GM23338 (cell line): Measurements from ENCODE around the gene GRM8. TPM values are rescaled to one million over a fixed set of nuclear protein-coding genes. Genes with fewer than 3 reads are reported as not detected.
A peak's percentile ranks its signal among the peaks of the same experiment; 100 is the strongest.

Experiments used
- ATAC-seq: fragments of 200-7000 bp; cut with Tn5 transposase; 3 replicates; pipeline ENCODE4 v1.9.1; 2020
- DNase-seq: peaks from one replicate; pipeline ENCODE4 v3.0.0-alpha.2; 2015; ENCODE audit warnings: low spot score
- H2AFZ ChIP-seq: fragments of 200-600 bp; sonication (generic); 2 replicates; pipeline ENCODE4 v1.8.0; 2016; ENCODE audit warnings: antibody characterized with exemption, mild to moderate bottlenecking, moderate library complexity
- H3F3A ChIP-seq: fragments of 200-600 bp; sonication (generic); replicated peaks from 2 replicates; pipeline ENCODE4 v1.8.0; 2017; ENCODE audit warnings: antibody characterized with exemption, mixed run types, low read depth
- H3K27ac ChIP-seq: fragments of 200-600 bp; sonication (generic); 2 replicates; pipeline ENCODE4 v1.6.1; 2016; ENCODE audit warnings: low read depth
- H3K27me3 ChIP-seq: fragments of 200-600 bp; sonication (generic); 2 replicates; pipeline ENCODE4 v1.8.0; 2016; ENCODE audit warnings: mild to moderate bottlenecking, mixed run types, moderate library complexity; ENCODE audit not compliant: insufficient read depth
- H3K36me3 ChIP-seq: fragments of 200-600 bp; sonication (generic); 2 replicates; pipeline ENCODE4 v1.8.0; 2016; ENCODE audit warnings: mild to moderate bottlenecking; ENCODE audit not compliant: insufficient read depth
- H3K4me1 ChIP-seq: fragments of 200-600 bp; sonication (generic); 2 replicates; pipeline ENCODE4 v1.8.0; 2016; ENCODE audit warnings: mild to moderate bottlenecking, moderate library complexity; ENCODE audit not compliant: insufficient read depth
- H3K4me2 ChIP-seq: fragments of 200-600 bp; sonication (generic); 2 replicates; pipeline ENCODE4 v1.7.1; 2017; ENCODE audit warnings: mixed run types
- H3K4me3 ChIP-seq: fragments of 200-600 bp; sonication (generic); 2 replicates; pipeline ENCODE4 v1.6.1; 2016; ENCODE audit warnings: mixed run types
- H3K79me2 ChIP-seq: fragments of 200-600 bp; sonication (generic); replicated peaks from 2 replicates; pipeline ENCODE4 v1.8.0; 2017; ENCODE audit warnings: mild to moderate bottlenecking; ENCODE audit not compliant: insufficient read depth
- H3K9me2 ChIP-seq: fragments of 200-600 bp; sonication (generic); 2 replicates; pipeline ENCODE4 v1.8.0; 2017; ENCODE audit not compliant: insufficient read depth
- H4K20me1 ChIP-seq: fragments of 200-600 bp; sonication (generic); replicated peaks from 2 replicates; pipeline ENCODE4 v1.8.0; 2017; ENCODE audit warnings: mild to moderate bottlenecking; ENCODE audit not compliant: insufficient read depth
- H3K27ac Mint-ChIP-seq: 2 replicates; pipeline ENCODE4 v1.8.0; 2020; ENCODE audit warnings: inconsistent platforms, mild to moderate bottlenecking, moderate library complexity, mixed read lengths
- H3K27me3 Mint-ChIP-seq: 3 replicates; pipeline ENCODE4 v1.8.0; 2022; ENCODE audit warnings: low read depth, mild to moderate bottlenecking, moderate library complexity, mixed read lengths, inconsistent platforms; ENCODE audit not compliant: insufficient read depth, poor library complexity
- H3K36me3 Mint-ChIP-seq: 3 replicates; pipeline ENCODE4 v1.8.0; 2021; ENCODE audit warnings: low read depth, mild to moderate bottlenecking, inconsistent platforms, moderate library complexity, mixed read lengths
- H3K4me1 Mint-ChIP-seq: 3 replicates; pipeline ENCODE4 v1.8.0; 2020; ENCODE audit warnings: mild to moderate bottlenecking, inconsistent platforms, mixed read lengths
- H3K4me3 Mint-ChIP-seq: 3 replicates; pipeline ENCODE4 v1.8.0; 2021; ENCODE audit warnings: moderate library complexity, mild to moderate bottlenecking, inconsistent platforms, mixed read lengths
- H3K9me3 Mint-ChIP-seq: 3 replicates; pipeline ENCODE4 v1.8.0; 2020; ENCODE audit warnings: moderate library complexity, mild to moderate bottlenecking, inconsistent platforms, mixed read lengths
- CREB1 ChIP-seq: fragments of 250-450 bp; sonication (Bioruptor Pico); IDR thresholded peaks from 2 replicates; pipeline ENCODE4 v1.5.0; 2020; ENCODE audit warnings: low read depth, mild to moderate bottlenecking, moderate library complexity
- EZH2phosphoT487 ChIP-seq: fragments of 200-600 bp; sonication (generic); IDR thresholded peaks from one replicate; pipeline ENCODE4 v1.8.1; 2018; ENCODE audit warnings: antibody characterized with exemption; ENCODE audit not compliant: unreplicated experiment
- JUNB ChIP-seq: IDR thresholded peaks from one replicate; pipeline ENCODE4 v1.6.1; 2016; ENCODE audit warnings: antibody characterized with exemption; ENCODE audit not compliant: unreplicated experiment
- NANOG ChIP-seq: IDR thresholded peaks from 2 replicates; pipeline ENCODE4 v1.6.1; 2016; ENCODE audit warnings: antibody characterized with exemption, borderline replicate concordance
- POLR2AphosphoS5 ChIP-seq: IDR thresholded peaks from 2 replicates; pipeline ENCODE4 v1.6.1; 2016; ENCODE audit warnings: antibody characterized with exemption, low read depth
- STAT1 ChIP-seq: IDR thresholded peaks from one replicate; pipeline ENCODE4 v1.6.1; 2016; ENCODE audit warnings: antibody characterized with exemption; ENCODE audit not compliant: unreplicated experiment
- ZNF114 ChIP-seq: fragments of 250-450 bp; sonication (Bioruptor Pico); IDR thresholded peaks from 2 replicates; pipeline ENCODE4 v1.5.0; 2020; ENCODE audit warnings: mild to moderate bottlenecking, moderate library complexity
- ZNF331 ChIP-seq: fragments of 250-450 bp; sonication (Bioruptor Pico); IDR thresholded peaks from 2 replicates; pipeline ENCODE4 v1.5.0; 2020; ENCODE audit warnings: low read depth, mild to moderate bottlenecking, moderate library complexity
- polyA plus RNA-seq: library from polyadenylated mRNA; unstranded; fragments of >200 nt; fragmentation: Nextera tagmentation; extraction: Ambion mirVana; gene quantifications from 2 replicates; pipeline ENCODE4 v1.2.1, GENCODE V29; 2016
- total RNA-seq: library from RNA; depleted of rRNA; stranded (reverse); fragments of >200 nt; shearing (Covaris generic); gene quantifications from 2 replicates; pipeline ENCODE4 v1.2.3, GENCODE V29; 2014
- TF ChIP-seq, protein P1 (sequence below), 2 experiments: fragments of 200-600 bp in 1 of 2; sonication (generic) in 1 of 2; conservative IDR thresholded peaks; 2 replicates each; pipeline versions ENCODE4 v1.5.1 to v1.6.1; 2016 to 2017; ENCODE audit warnings: antibody characterized with exemption in 2 of 2, low read depth in 2 of 2, mild to moderate bottlenecking in 2 of 2, moderate library complexity in 1 of 2
- TF ChIP-seq, protein P2 (sequence below): fragments of 250-450 bp; sonication (Bioruptor Pico); IDR thresholded peaks from 2 replicates; pipeline ENCODE4 v1.5.0; 2020; ENCODE audit warnings: mild to moderate bottlenecking, moderate library complexity
- TF ChIP-seq, protein P3 (sequence below): IDR thresholded peaks from 2 replicates; pipeline ENCODE4 v1.6.1; 2016; ENCODE audit warnings: antibody characterized with exemption

The GRM8 gene
- total and polyA plus RNA-seq, 2 experiments from 2014 or later: 1.9 to 6.6 TPM

DNA sequence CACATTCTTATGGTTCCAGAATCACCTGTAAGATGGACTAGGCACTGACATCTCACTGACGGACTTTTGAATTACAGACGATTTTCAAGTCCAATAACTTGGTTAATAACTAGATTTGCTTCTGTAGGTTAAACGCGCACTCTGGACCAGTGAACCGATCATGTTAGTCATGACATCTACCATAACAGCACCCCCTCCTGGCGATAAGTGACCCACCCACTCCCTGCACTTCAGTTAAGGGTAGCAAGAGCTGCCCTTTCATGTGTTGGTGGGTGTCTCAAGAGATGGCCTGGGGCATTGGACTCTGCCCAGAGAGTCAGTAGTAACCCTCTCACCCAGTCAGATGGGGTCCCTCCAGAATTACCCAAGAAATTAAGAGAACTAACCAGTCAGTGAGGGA is 12.9 kb downstream of the GRM8 start:
- no peak overlapping the region for H3K4me3 Mint-ChIP-seq
- Histone ChIP-seq H3K9me2 (no peaks in the 10 kb centered on the region), H3K79me2 (no peaks in the 10 kb centered on the region), H3F3A (no peaks in the 10 kb centered on the region), H4K20me1 (no peaks in the 10 kb centered on the region), H2AFZ (no peak overlapping the region), H3K27ac (no peak overlapping the region), H3K4me1 (no peaks in the 10 kb centered on the region), H3K36me3 (no peaks in the 10 kb centered on the region), H3K27me3 (no peaks in the 10 kb centered on the region), H3K4me3 (no peak overlapping the region), H3K4me2 (no peak overlapping the region)
- no peaks in the 10 kb centered on the region for H3K9me3 Mint-ChIP-seq
- peaks cover 3% of the 10 kb centered on the region; the same call in 2 of the 3 replicates for H3K4me1 Mint-ChIP-seq
- DNase-seq (peak; percentile 65), ATAC-seq (peak; percentile 75)
- H3K27ac Mint-ChIP-seq: no peak overlapping the region
- H3K36me3 Mint-ChIP-seq: no peaks in the 10 kb centered on the region
- no peaks in the 10 kb centered on the region for H3K27me3 Mint-ChIP-seq
- TF ChIP-seq JUNB: no peak
- TF ChIP-seq STAT1: no peak
- TF ChIP-seq, protein P1, sequence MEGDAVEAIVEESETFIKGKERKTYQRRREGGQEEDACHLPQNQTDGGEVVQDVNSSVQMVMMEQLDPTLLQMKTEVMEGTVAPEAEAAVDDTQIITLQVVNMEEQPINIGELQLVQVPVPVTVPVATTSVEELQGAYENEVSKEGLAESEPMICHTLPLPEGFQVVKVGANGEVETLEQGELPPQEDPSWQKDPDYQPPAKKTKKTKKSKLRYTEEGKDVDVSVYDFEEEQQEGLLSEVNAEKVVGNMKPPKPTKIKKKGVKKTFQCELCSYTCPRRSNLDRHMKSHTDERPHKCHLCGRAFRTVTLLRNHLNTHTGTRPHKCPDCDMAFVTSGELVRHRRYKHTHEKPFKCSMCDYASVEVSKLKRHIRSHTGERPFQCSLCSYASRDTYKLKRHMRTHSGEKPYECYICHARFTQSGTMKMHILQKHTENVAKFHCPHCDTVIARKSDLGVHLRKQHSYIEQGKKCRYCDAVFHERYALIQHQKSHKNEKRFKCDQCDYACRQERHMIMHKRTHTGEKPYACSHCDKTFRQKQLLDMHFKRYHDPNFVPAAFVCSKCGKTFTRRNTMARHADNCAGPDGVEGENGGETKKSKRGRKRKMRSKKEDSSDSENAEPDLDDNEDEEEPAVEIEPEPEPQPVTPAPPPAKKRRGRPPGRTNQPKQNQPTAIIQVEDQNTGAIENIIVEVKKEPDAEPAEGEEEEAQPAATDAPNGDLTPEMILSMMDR (conservative IDR thresholded peaks at IDR 0.05; ENCODE audit: low read depth in 2 of 2): peak; percentile 71
- TF ChIP-seq ZNF114 (CRISPR knock-in tag): no peak

DNA sequence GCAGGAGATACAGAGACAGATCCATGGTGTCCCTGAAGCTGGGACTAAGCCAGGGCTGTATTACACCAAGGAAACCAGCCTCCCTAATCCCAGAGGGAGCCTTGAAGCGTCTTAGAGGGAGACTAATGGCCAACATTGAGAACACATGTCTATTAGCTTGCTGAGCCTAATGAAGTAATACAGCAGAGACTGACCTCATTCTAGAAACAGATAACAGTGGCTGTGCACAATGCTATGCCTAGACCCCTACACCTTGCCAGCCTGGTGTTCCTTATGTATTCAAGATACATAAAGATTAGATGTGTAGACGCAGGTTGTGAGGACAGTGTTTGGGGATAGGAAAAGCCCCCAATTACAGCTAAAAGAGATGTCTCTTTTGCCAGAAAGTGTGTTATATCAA is 19.1 kb downstream of the GRM8 start:
- no peak overlapping the region for H3K4me3 ChIP-seq
- no peak overlapping the region for H3K4me2 ChIP-seq
- ATAC-seq (no peak), DNase-seq (no peak)
- no peaks in the 10 kb centered on the region for H4K20me1 ChIP-seq
- no peaks in the 10 kb centered on the region; the same call in none of the 2 replicates for H3K4me1 ChIP-seq
- no peaks in the 10 kb centered on the region for H3K79me2 ChIP-seq
- H3K27me3 ChIP-seq: no peaks in the 10 kb centered on the region
- no peaks in the 10 kb centered on the region for H3K9me3 Mint-ChIP-seq
- H3K4me3 Mint-ChIP-seq: no peak overlapping the region
- no peaks in the 10 kb centered on the region for H3K9me2 ChIP-seq
- no peaks in the 10 kb centered on the region for H3K36me3 ChIP-seq
- no peaks in the 10 kb centered on the region for H3K36me3 Mint-ChIP-seq
- no peak overlapping the region for H2AFZ ChIP-seq
- H3K27me3 Mint-ChIP-seq: peaks cover 1% of the 10 kb centered on the region
- H3K27ac ChIP-seq: no peak overlapping the region
- H3F3A ChIP-seq: no peaks in the 10 kb centered on the region
- peaks cover 16% of the 10 kb centered on the region for H3K4me1 Mint-ChIP-seq
- no peak overlapping the region for H3K27ac Mint-ChIP-seq
- no peak for TF ChIP-seq CREB1
- TF ChIP-seq, protein P1 (conservative IDR thresholded peaks at IDR 0.05; ENCODE audit: low read depth in 2 of 2): no peak
- TF ChIP-seq ZNF114 (CRISPR knock-in tag): no peak
- TF ChIP-seq, protein P2, sequence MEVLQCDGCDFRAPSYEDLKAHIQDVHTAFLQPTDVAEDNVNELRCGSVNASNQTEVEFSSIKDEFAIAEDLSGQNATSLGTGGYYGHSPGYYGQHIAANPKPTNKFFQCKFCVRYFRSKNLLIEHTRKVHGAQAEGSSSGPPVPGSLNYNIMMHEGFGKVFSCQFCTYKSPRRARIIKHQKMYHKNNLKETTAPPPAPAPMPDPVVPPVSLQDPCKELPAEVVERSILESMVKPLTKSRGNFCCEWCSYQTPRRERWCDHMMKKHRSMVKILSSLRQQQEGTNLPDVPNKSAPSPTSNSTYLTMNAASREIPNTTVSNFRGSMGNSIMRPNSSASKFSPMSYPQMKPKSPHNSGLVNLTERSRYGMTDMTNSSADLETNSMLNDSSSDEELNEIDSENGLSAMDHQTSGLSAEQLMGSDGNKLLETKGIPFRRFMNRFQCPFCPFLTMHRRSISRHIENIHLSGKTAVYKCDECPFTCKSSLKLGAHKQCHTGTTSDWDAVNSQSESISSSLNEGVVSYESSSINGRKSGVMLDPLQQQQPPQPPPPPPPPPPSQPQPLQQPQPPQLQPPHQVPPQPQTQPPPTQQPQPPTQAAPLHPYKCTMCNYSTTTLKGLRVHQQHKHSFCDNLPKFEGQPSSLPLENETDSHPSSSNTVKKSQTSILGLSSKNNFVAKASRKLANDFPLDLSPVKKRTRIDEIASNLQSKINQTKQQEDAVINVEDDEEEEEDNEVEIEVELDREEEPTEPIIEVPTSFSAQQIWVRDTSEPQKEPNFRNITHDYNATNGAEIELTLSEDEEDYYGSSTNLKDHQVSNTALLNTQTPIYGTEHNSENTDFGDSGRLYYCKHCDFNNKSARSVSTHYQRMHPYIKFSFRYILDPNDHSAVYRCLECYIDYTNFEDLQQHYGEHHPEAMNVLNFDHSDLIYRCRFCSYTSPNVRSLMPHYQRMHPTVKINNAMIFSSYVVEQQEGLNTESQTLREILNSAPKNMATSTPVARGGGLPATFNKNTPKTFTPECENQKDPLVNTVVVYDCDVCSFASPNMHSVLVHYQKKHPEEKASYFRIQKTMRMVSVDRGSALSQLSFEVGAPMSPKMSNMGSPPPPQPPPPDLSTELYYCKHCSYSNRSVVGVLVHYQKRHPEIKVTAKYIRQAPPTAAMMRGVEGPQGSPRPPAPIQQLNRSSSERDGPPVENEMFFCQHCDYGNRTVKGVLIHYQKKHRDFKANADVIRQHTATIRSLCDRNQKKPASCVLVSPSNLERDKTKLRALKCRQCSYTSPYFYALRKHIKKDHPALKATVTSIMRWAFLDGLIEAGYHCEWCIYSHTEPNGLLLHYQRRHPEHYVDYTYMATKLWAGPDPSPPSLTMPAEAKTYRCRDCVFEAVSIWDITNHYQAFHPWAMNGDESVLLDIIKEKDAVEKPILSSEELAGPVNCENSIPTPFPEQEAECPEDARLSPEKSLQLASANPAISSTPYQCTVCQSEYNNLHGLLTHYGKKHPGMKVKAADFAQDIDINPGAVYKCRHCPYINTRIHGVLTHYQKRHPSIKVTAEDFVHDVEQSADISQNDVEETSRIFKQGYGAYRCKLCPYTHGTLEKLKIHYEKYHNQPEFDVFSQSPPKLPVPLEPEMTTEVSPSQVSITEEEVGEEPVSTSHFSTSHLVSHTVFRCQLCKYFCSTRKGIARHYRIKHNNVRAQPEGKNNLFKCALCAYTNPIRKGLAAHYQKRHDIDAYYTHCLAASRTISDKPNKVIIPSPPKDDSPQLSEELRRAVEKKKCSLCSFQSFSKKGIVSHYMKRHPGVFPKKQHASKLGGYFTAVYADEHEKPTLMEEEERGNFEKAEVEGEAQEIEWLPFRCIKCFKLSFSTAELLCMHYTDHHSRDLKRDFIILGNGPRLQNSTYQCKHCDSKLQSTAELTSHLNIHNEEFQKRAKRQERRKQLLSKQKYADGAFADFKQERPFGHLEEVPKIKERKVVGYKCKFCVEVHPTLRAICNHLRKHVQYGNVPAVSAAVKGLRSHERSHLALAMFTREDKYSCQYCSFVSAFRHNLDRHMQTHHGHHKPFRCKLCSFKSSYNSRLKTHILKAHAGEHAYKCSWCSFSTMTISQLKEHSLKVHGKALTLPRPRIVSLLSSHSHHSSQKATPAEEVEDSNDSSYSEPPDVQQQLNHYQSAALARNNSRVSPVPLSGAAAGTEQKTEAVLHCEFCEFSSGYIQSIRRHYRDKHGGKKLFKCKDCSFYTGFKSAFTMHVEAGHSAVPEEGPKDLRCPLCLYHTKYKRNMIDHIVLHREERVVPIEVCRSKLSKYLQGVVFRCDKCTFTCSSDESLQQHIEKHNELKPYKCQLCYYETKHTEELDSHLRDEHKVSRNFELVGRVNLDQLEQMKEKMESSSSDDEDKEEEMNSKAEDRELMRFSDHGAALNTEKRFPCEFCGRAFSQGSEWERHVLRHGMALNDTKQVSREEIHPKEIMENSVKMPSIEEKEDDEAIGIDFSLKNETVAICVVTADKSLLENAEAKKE (CRISPR knock-in tag): no peak
- no peak for TF ChIP-seq POLR2AphosphoS5
- TF ChIP-seq ZNF331 (CRISPR knock-in tag): no peak
- no peak for TF ChIP-seq EZH2phosphoT487
- TF ChIP-seq, protein P3, sequence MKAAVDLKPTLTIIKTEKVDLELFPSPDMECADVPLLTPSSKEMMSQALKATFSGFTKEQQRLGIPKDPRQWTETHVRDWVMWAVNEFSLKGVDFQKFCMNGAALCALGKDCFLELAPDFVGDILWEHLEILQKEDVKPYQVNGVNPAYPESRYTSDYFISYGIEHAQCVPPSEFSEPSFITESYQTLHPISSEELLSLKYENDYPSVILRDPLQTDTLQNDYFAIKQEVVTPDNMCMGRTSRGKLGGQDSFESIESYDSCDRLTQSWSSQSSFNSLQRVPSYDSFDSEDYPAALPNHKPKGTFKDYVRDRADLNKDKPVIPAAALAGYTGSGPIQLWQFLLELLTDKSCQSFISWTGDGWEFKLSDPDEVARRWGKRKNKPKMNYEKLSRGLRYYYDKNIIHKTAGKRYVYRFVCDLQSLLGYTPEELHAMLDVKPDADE: no peak
- no peak for TF ChIP-seq JUNB
- TF ChIP-seq STAT1: no peak
- no peak for TF ChIP-seq NANOG
